HL-60 (cell line): Measurements from ENCODE around the gene NCAPH2.

ENCODE experiments used
- GABPA ChIP-seq: IDR thresholded peaks from 2 replicates; pipeline ENCODE4 v1.6.1; 2012; ENCODE audit warnings: low read depth
- POLR2AphosphoS5 ChIP-seq: IDR thresholded peaks from 2 replicates; pipeline ENCODE4 v1.6.1; 2012; ENCODE audit warnings: low read depth
- TF ChIP-seq, protein P1 (sequence below): IDR thresholded peaks from one replicate; pipeline ENCODE4 v1.5.1; 2011; ENCODE audit warnings: low read length, control low read depth, inconsistent platforms; ENCODE audit not compliant: insufficient read depth
- TF ChIP-seq, protein P2 (sequence below): IDR thresholded peaks from 2 replicates; pipeline ENCODE4 v1.6.1; 2012; ENCODE audit warnings: low read depth; ENCODE audit not compliant: insufficient replicate concordance

DNA sequence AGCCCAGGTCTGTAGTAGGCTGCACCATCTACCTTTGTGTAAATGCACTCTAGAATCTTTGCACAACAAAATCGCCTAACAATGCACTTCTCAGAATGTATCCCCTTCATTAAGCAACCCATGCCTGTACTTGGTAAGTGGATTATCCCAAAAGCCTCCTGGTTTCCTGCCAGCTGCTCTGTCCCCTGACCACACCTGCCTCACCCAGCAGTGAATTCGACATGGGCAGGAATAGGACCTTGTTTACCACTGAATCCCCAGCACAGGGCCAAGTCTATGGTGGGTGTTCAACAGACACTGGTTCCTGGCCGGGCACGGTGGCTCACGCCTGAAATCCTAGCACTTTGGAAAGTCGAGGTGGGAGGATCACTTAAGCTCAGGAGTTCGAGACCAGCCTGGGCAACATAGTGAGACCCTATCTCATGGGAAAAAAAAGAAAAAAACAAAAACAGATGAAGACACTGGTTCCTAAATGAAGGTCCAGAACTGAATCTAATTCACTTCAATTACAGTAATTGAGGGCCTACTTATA lies 59.8 kb downstream of the NCAPH2 start:
- TF ChIP-seq, protein P1, sequence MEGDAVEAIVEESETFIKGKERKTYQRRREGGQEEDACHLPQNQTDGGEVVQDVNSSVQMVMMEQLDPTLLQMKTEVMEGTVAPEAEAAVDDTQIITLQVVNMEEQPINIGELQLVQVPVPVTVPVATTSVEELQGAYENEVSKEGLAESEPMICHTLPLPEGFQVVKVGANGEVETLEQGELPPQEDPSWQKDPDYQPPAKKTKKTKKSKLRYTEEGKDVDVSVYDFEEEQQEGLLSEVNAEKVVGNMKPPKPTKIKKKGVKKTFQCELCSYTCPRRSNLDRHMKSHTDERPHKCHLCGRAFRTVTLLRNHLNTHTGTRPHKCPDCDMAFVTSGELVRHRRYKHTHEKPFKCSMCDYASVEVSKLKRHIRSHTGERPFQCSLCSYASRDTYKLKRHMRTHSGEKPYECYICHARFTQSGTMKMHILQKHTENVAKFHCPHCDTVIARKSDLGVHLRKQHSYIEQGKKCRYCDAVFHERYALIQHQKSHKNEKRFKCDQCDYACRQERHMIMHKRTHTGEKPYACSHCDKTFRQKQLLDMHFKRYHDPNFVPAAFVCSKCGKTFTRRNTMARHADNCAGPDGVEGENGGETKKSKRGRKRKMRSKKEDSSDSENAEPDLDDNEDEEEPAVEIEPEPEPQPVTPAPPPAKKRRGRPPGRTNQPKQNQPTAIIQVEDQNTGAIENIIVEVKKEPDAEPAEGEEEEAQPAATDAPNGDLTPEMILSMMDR = no peak
- no peak for TF ChIP-seq POLR2AphosphoS5
- TF ChIP-seq GABPA = no peak
- TF ChIP-seq, protein P2, sequence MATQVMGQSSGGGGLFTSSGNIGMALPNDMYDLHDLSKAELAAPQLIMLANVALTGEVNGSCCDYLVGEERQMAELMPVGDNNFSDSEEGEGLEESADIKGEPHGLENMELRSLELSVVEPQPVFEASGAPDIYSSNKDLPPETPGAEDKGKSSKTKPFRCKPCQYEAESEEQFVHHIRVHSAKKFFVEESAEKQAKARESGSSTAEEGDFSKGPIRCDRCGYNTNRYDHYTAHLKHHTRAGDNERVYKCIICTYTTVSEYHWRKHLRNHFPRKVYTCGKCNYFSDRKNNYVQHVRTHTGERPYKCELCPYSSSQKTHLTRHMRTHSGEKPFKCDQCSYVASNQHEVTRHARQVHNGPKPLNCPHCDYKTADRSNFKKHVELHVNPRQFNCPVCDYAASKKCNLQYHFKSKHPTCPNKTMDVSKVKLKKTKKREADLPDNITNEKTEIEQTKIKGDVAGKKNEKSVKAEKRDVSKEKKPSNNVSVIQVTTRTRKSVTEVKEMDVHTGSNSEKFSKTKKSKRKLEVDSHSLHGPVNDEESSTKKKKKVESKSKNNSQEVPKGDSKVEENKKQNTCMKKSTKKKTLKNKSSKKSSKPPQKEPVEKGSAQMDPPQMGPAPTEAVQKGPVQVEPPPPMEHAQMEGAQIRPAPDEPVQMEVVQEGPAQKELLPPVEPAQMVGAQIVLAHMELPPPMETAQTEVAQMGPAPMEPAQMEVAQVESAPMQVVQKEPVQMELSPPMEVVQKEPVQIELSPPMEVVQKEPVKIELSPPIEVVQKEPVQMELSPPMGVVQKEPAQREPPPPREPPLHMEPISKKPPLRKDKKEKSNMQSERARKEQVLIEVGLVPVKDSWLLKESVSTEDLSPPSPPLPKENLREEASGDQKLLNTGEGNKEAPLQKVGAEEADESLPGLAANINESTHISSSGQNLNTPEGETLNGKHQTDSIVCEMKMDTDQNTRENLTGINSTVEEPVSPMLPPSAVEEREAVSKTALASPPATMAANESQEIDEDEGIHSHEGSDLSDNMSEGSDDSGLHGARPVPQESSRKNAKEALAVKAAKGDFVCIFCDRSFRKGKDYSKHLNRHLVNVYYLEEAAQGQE = no peak
